H1 (cell line): ENCODE results near the gene SELENOK.

Experiments
- ATF3 ChIP-seq: IDR thresholded peaks from 2 replicates; pipeline ENCODE4 v1.6.1; 2011; ENCODE audit warnings: low read depth, mild to moderate bottlenecking, low read length; ENCODE audit not compliant: insufficient read depth
- CTCF ChIP-seq, 3 experiments: IDR thresholded peaks; 1 replicate in 2 of 3; 2 replicates in 1 of 3; pipeline versions ENCODE4 v1.5.1 to v1.6.1; 2011; ENCODE audit warnings: low read length in 3 of 3, mild to moderate bottlenecking in 3 of 3, inconsistent platforms in 2 of 3, low read depth in 1 of 3, moderate library complexity in 1 of 3; ENCODE audit not compliant: insufficient read depth in 1 of 3; ENCODE audit errors: control extremely low read depth in 1 of 3
- FOSL1 ChIP-seq: IDR thresholded peaks from 2 replicates; pipeline ENCODE4 v1.6.1; 2011; ENCODE audit warnings: mild to moderate bottlenecking, low read depth, low read length, moderate library complexity; ENCODE audit not compliant: insufficient read depth
- KDM1A ChIP-seq: fragments of 200-600, 300-600 bp; sonication (generic); IDR thresholded peaks from 2 replicates; pipeline ENCODE4 v1.7.1; 2016; ENCODE audit warnings: mild to moderate bottlenecking, low read length, borderline replicate concordance
- MAX ChIP-seq: IDR thresholded peaks from 2 replicates; pipeline ENCODE4 v1.6.1; 2012; ENCODE audit warnings: inconsistent platforms
- POLR2A ChIP-seq, 2 experiments: IDR thresholded peaks; 1 replicate in 1 of 2; 2 replicates in 1 of 2; pipeline ENCODE4 v1.6.1; 2011; ENCODE audit warnings: low read depth in 2 of 2, low read length in 2 of 2, mild to moderate bottlenecking in 2 of 2; ENCODE audit errors: control extremely low read depth in 1 of 2
- POLR2AphosphoS5 ChIP-seq: IDR thresholded peaks from 2 replicates; pipeline ENCODE4 v1.6.1; 2011; ENCODE audit warnings: low read depth, low read length
- RFX5 ChIP-seq: IDR thresholded peaks from 2 replicates; pipeline ENCODE4 v1.6.1; 2011; ENCODE audit warnings: low read depth, low read length, improper control_type of control experiment, borderline replicate concordance
- SP1 ChIP-seq: IDR thresholded peaks from 2 replicates; pipeline ENCODE4 v1.6.1; 2011; ENCODE audit warnings: low read depth, low read length
- TBP ChIP-seq: IDR thresholded peaks from 2 replicates; pipeline ENCODE4 v1.6.1; 2011; ENCODE audit warnings: low read depth, low read length, improper control_type of control experiment
- USF2 ChIP-seq: IDR thresholded peaks from 2 replicates; pipeline ENCODE4 v1.6.1; 2011; ENCODE audit warnings: low read length, improper control_type of control experiment

GRCh38 chr3:53921296-53921695 lies 29.6 kb upstream of the SELENOK start:
- TF ChIP-seq CTCF (IDR thresholded peaks at IDR 0.05; ENCODE audit: control extremely low read depth in 1 of 3, insufficient read depth in 1 of 3, low read depth in 1 of 3, low read length in 3 of 3) (peak in 1 of 3 experiments; percentile 39; a peak in 1 of 4 replicates), POLR2A (IDR thresholded peaks at IDR 0.05; ENCODE audit: control extremely low read depth in 1 of 2, low read depth in 2 of 2, low read length in 2 of 2) (no peak), ATF3 (no peak), SP1 (no peak), POLR2AphosphoS5 (no peak), MAX (no peak), KDM1A (no peak), FOSL1 (no peak), TBP (no peak), USF2 (no peak), RFX5 (no peak)
